Measurements from ENCODE around the gene PRUNE2.

DNA sequence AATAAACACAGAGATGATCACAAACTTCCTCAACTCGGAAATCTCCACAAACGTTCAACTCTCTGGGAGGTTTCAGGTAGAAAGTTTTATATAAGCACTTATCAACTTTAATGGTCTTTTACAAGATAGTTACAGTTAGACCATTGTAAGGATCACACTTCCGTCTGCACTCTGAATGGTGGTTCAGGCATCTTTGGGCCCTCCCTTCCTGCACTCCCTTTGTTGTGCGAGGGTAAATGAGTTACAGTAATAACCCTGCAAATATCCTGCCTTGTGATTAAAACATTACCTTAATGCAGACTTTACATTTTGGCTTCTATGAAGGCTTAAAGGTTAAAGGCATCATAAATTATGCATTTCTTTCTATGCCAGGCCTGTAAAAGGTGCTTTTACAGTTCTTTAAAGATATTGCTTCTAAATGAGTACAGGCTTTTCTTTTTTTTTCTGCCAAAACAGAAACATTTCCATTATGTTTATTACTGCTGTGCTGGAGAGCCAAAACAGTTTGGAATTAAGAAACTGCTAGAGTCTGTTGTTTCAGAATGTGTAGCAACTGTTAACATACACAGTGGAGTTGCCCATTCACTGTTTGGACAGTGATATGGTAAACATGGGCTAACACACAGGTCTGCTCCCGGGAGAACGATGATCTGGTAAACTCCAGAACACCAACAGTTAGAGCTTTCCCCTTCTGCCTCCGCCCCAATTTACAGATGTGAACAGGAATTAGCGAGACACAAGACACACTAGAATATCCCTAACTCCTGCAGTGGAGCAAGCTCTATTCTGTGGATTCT lies 1.1 kb downstream of the PRUNE2 start:
- TF ChIP-seq EP300 (IDR thresholded peaks at IDR 0.05; ENCODE audit: low read depth) = no peak
- TF ChIP-seq, protein P1, sequence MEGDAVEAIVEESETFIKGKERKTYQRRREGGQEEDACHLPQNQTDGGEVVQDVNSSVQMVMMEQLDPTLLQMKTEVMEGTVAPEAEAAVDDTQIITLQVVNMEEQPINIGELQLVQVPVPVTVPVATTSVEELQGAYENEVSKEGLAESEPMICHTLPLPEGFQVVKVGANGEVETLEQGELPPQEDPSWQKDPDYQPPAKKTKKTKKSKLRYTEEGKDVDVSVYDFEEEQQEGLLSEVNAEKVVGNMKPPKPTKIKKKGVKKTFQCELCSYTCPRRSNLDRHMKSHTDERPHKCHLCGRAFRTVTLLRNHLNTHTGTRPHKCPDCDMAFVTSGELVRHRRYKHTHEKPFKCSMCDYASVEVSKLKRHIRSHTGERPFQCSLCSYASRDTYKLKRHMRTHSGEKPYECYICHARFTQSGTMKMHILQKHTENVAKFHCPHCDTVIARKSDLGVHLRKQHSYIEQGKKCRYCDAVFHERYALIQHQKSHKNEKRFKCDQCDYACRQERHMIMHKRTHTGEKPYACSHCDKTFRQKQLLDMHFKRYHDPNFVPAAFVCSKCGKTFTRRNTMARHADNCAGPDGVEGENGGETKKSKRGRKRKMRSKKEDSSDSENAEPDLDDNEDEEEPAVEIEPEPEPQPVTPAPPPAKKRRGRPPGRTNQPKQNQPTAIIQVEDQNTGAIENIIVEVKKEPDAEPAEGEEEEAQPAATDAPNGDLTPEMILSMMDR (IDR thresholded peaks at IDR 0.05) = no peak
- TF ChIP-seq POLR2A (IDR thresholded peaks at IDR 0.05) = no peak
- TF ChIP-seq POLR2AphosphoS5 (IDR thresholded peaks at IDR 0.05) = peak in 1 of 3 donors; percentile 13

All from transverse colon (tissue), 4 donors.